HCT116 (cell line): ENCODE data around the gene RPS6KC1. TPM values are rescaled to one million over a fixed set of nuclear protein-coding genes. Genes with fewer than 3 reads are reported as not detected.

ENCODE experiments used
- ATAC-seq: fragments of 200-7000 bp; cut with Tn5 transposase; 2 replicates; pipeline ENCODE4 v1.9.1; 2020; ENCODE audit warnings: mild to moderate bottlenecking, moderate library complexity
- BruUV-seq: library from RNA; stranded (reverse); fragments of 400-500 nt; replicated peaks from 2 replicates; lab custom pipeline; 2021; lab: Mats Ljungman, UMichigan
- CTCF ChIA-PET: fragments of 300-600 bp; sonication (Branson Sonifier 250); formaldehyde crosslinking; loops from one replicate; lab custom pipeline; 2021; ENCODE audit warnings: antibody characterized with exemption; lab: Charles Lee
- POLR2A ChIA-PET: fragments of 300-600, 350-600 bp; sonication (Branson Sonifier 250); formaldehyde crosslinking; loops from one replicate; lab custom pipeline; 2021; ENCODE audit warnings: antibody characterized with exemption; lab: Charles Lee
- RAD21 ChIA-PET, 2 experiments: fragments of 300-600 bp; sonication (Branson Sonifier 250); formaldehyde crosslinking; loops; one replicate each; lab custom pipeline; 2023; ENCODE audit warnings: low total read pairs in 2 of 2; ENCODE audit not compliant: uncharacterized antibody in 2 of 2, unreplicated experiment in 2 of 2, low non-redundant PET in 1 of 2; lab: Charles Lee
- DNase-seq: peaks from one replicate; pipeline ENCODE4 v3.0.0-alpha.2; 2010; ENCODE audit warnings: low read depth, low spot score
- H2AFZ ChIP-seq: fragments of 200-600 bp; shearing (Covaris generic), sonication (generic); 2 replicates; pipeline ENCODE4 v1.6.1; 2017; ENCODE audit warnings: low read depth, mixed run types, mixed read lengths, antibody characterized with exemption, low read length; ENCODE audit not compliant: poor library complexity, severe bottlenecking
- H3K27ac ChIP-seq: 2 replicates; pipeline ENCODE4 v1.5.1; 2012; ENCODE audit warnings: low read depth, low read length
- H3K27me3 ChIP-seq: fragments of 200-600 bp; sonication (generic); 2 replicates; pipeline ENCODE4 v1.6.1; 2016; ENCODE audit warnings: mixed run types, low read length, mixed read lengths; ENCODE audit not compliant: insufficient read depth
- H3K36me3 ChIP-seq, 2 experiments: fragments of 200-500 bp in 1 of 2; fragments of 200-600 bp in 1 of 2; sonication (Bioruptor generic) in 1 of 2; sonication (generic) in 1 of 2; 2 replicates each; pipeline versions ENCODE4 v1.5.1 to v1.6.1; 2014 to 2016; ENCODE audit warnings: low read length in 2 of 2, inconsistent platforms in 1 of 2, mixed read lengths in 1 of 2, mixed run types in 1 of 2; ENCODE audit not compliant: insufficient read depth in 2 of 2, control insufficient read depth in 1 of 2
- H3K4me1 ChIP-seq, 2 experiments: fragments of 200-600 bp in 1 of 2; sonication (generic) in 1 of 2; 2 replicates each; pipeline versions ENCODE4 v1.5.1 to v1.6.1; 2012 to 2017; ENCODE audit warnings: low read length in 2 of 2, inconsistent platforms in 1 of 2, mild to moderate bottlenecking in 1 of 2, mixed read lengths in 1 of 2, mixed run types in 1 of 2, moderate library complexity in 1 of 2; ENCODE audit not compliant: insufficient read depth in 2 of 2, control insufficient read depth in 1 of 2
- H3K4me2 ChIP-seq: fragments of 200-600 bp; sonication (generic); 2 replicates; pipeline ENCODE4 v1.6.1; 2017; ENCODE audit warnings: mixed run types, low read length, mixed read lengths
- H3K4me3 ChIP-seq, 2 experiments: fragments of 200-600 bp in 1 of 2; sonication (generic) in 1 of 2; replicated peaks in 1 of 2; 2 replicates each; pipeline ENCODE4 v1.5.1; 2011 to 2016; ENCODE audit warnings: low read length in 2 of 2, control low read depth in 1 of 2, low read depth in 1 of 2, mild to moderate bottlenecking in 1 of 2, mixed read lengths in 1 of 2, mixed run types in 1 of 2
- H3K79me2 ChIP-seq: fragments of 200-600 bp; sonication (generic); 2 replicates; pipeline ENCODE4 v1.6.1; 2017; ENCODE audit warnings: mild to moderate bottlenecking, mixed run types, low read length, moderate library complexity, mixed read lengths; ENCODE audit not compliant: insufficient read depth
- H3K9ac ChIP-seq: fragments of 200-600 bp; sonication (generic); 2 replicates; pipeline ENCODE4 v1.6.1; 2016; ENCODE audit warnings: low read length, mixed read lengths
- H3K9me2 ChIP-seq: fragments of 200-600 bp; sonication (generic), shearing (Covaris generic); 2 replicates; pipeline ENCODE4 v1.6.1; 2017; ENCODE audit warnings: mixed run types, mild to moderate bottlenecking, moderate library complexity; ENCODE audit not compliant: insufficient read depth
- H3K9me3 ChIP-seq, 2 experiments: fragments of 200-500 bp in 1 of 2; fragments of 200-600 bp in 1 of 2; sonication (Bioruptor generic) in 1 of 2; sonication (generic) in 1 of 2; 2 replicates each; pipeline ENCODE4 v1.6.1; 2014 to 2017; ENCODE audit warnings: low read length in 2 of 2, mixed read lengths in 2 of 2, inconsistent platforms in 1 of 2, low read depth in 1 of 2, mild to moderate bottlenecking in 1 of 2, mixed run types in 1 of 2, moderate library complexity in 1 of 2; ENCODE audit not compliant: control insufficient read depth in 1 of 2, insufficient read depth in 1 of 2
- H4K20me1 ChIP-seq: fragments of 200-600 bp; sonication (generic), shearing (Covaris generic); 2 replicates; pipeline ENCODE4 v1.6.1; 2017; ENCODE audit warnings: mixed run types, mild to moderate bottlenecking, moderate library complexity; ENCODE audit not compliant: insufficient read depth
- CBX3 ChIP-seq: IDR thresholded peaks from 2 replicates; pipeline ENCODE4 v1.6.1; 2012; ENCODE audit warnings: low read depth
- EGR1 ChIP-seq: IDR thresholded peaks from 2 replicates; pipeline ENCODE4 v1.6.1; 2012; ENCODE audit warnings: low read depth
- ELF1 ChIP-seq: IDR thresholded peaks from 2 replicates; pipeline ENCODE4 v1.6.1; 2012; ENCODE audit warnings: low read depth, borderline replicate concordance
- EZH2 ChIP-seq: fragments of 200-600 bp; sonication (generic); IDR thresholded peaks from 2 replicates; pipeline ENCODE4 v1.6.1; 2017; ENCODE audit warnings: antibody characterized with exemption, mixed run types
- EZH2phosphoT487 ChIP-seq: fragments of 200-600 bp; IDR thresholded peaks from 2 replicates; pipeline ENCODE4 v1.6.1; 2018; ENCODE audit warnings: antibody characterized with exemption, borderline replicate concordance
- FOSL1 ChIP-seq: IDR thresholded peaks from 2 replicates; pipeline ENCODE4 v1.6.1; 2012; ENCODE audit warnings: low read depth
- JUND ChIP-seq: IDR thresholded peaks from 2 replicates; pipeline ENCODE4 v1.6.1; 2012
- POLR2A ChIP-seq: IDR thresholded peaks from 2 replicates; pipeline ENCODE4 v1.7.0; 2011; ENCODE audit warnings: borderline replicate concordance; ENCODE audit not compliant: insufficient read depth, insufficient read length; ENCODE audit errors: extremely low read depth
- POLR2AphosphoS5 ChIP-seq: IDR thresholded peaks from 2 replicates; pipeline ENCODE4 v1.6.1; 2011; ENCODE audit warnings: mild to moderate bottlenecking, low read depth, low read length, moderate library complexity
- SIN3A ChIP-seq: IDR thresholded peaks from 2 replicates; pipeline ENCODE4 v1.6.1; 2012; ENCODE audit warnings: low read depth
- SP1 ChIP-seq: IDR thresholded peaks from 2 replicates; pipeline ENCODE4 v1.6.1; 2012; ENCODE audit warnings: low read depth
- SRF ChIP-seq: IDR thresholded peaks from 2 replicates; pipeline ENCODE4 v1.6.1; 2012; ENCODE audit warnings: low read depth
- TCF7L2 ChIP-seq: IDR thresholded peaks from 2 replicates; pipeline ENCODE4 v1.7.0; 2011; ENCODE audit warnings: borderline replicate concordance, inconsistent platforms; ENCODE audit not compliant: insufficient read depth, insufficient read length; ENCODE audit errors: extremely low read depth
- YY1 ChIP-seq: IDR thresholded peaks from 2 replicates; pipeline ENCODE4 v1.6.1; 2011; ENCODE audit warnings: low read length, low read depth, moderate library complexity, mild to moderate bottlenecking; ENCODE audit not compliant: insufficient replicate concordance; ENCODE audit errors: extremely low read depth
- ZNF274 ChIP-seq: fragments of 200-500 bp; sonication (Bioruptor generic); IDR thresholded peaks from 2 replicates; pipeline ENCODE4 v1.6.1; 2014; ENCODE audit warnings: mild to moderate bottlenecking, low read depth, low read length, inconsistent platforms
- intact Hi-C: fragments of 100-400 bp; cut with micrococcal nuclease; formaldehyde crosslinking; loops from 2 replicates; pipeline ENCODE4 v1.10.0; 2022
- total RNA-seq: library from RNA; stranded (reverse); gene quantifications from one replicate; pipeline ENCODE4 v1.2.1, GENCODE V29; 2021; ENCODE audit not compliant: unreplicated experiment
- TF ChIP-seq, protein P1 (sequence below): IDR thresholded peaks from 2 replicates; pipeline ENCODE4 v1.6.1; 2012
- TF ChIP-seq, protein P2 (sequence below): IDR thresholded peaks from 2 replicates; pipeline ENCODE4 v1.6.1; 2012; ENCODE audit warnings: low read depth
- TF ChIP-seq, protein P3 (sequence below): IDR thresholded peaks from 2 replicates; pipeline ENCODE4 v1.6.1; 2011; ENCODE audit warnings: mild to moderate bottlenecking, low read length, moderate library complexity; ENCODE audit not compliant: insufficient replicate concordance; ENCODE audit errors: extremely low read depth

RPS6KC1 gene
- total RNA-seq, 1 experiment from 2014 or later, result 15.9 TPM

DNA sequence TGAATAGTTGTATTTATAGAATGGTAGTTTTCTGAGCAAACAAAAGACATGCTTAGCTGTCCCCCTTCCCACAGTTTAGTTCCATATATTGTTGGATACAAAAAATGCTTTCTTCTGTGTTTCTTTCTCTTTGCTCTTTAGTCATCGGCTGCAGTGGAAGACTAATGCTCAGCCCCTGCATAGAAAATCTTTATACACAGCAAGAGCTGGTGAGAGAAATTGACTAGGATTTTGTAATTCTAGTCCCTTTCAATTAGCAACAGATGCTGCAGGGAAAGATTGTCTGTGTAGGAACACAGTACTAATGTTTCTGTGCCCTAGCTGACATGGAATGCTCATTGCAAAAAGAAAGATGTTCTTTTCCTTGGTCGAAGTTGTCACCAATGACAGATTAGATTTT is 200.9 kb downstream of the RPS6KC1 start:
- Histone ChIP-seq H4K20me1 (no peaks in the 10 kb centered on the region), H3K9ac (no peak overlapping the region), H3K27ac (no peak overlapping the region), H3K36me3 (no peaks in the 10 kb centered on the region), H3K9me3 (no peaks in the 10 kb centered on the region), H3K79me2 (no peaks in the 10 kb centered on the region), H3K4me2 (no peak overlapping the region), H3K9me2 (no peaks in the 10 kb centered on the region), H2AFZ (no peak overlapping the region), H3K4me1 (no peaks in the 10 kb centered on the region), H3K27me3 (no peaks in the 10 kb centered on the region), H3K4me3 (no peak overlapping the region)
- ATAC-seq (no peak), DNase-seq (no peak)
- TF ChIP-seq SIN3A (no peak), POLR2AphosphoS5 (no peak), ZNF274 (no peak), EGR1 (no peak), FOSL1 (no peak), POLR2A (no peak), ELF1 (no peak), EZH2 (no peak), YY1 (no peak), EZH2phosphoT487 (no peak), SRF (no peak), SP1 (no peak), JUND (no peak), CBX3 (no peak), TCF7L2 (no peak)
- TF ChIP-seq, protein P1, sequence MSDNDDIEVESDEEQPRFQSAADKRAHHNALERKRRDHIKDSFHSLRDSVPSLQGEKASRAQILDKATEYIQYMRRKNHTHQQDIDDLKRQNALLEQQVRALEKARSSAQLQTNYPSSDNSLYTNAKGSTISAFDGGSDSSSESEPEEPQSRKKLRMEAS, result no peak
- TF ChIP-seq, protein P2, sequence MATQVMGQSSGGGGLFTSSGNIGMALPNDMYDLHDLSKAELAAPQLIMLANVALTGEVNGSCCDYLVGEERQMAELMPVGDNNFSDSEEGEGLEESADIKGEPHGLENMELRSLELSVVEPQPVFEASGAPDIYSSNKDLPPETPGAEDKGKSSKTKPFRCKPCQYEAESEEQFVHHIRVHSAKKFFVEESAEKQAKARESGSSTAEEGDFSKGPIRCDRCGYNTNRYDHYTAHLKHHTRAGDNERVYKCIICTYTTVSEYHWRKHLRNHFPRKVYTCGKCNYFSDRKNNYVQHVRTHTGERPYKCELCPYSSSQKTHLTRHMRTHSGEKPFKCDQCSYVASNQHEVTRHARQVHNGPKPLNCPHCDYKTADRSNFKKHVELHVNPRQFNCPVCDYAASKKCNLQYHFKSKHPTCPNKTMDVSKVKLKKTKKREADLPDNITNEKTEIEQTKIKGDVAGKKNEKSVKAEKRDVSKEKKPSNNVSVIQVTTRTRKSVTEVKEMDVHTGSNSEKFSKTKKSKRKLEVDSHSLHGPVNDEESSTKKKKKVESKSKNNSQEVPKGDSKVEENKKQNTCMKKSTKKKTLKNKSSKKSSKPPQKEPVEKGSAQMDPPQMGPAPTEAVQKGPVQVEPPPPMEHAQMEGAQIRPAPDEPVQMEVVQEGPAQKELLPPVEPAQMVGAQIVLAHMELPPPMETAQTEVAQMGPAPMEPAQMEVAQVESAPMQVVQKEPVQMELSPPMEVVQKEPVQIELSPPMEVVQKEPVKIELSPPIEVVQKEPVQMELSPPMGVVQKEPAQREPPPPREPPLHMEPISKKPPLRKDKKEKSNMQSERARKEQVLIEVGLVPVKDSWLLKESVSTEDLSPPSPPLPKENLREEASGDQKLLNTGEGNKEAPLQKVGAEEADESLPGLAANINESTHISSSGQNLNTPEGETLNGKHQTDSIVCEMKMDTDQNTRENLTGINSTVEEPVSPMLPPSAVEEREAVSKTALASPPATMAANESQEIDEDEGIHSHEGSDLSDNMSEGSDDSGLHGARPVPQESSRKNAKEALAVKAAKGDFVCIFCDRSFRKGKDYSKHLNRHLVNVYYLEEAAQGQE, result no peak
- TF ChIP-seq, protein P3, sequence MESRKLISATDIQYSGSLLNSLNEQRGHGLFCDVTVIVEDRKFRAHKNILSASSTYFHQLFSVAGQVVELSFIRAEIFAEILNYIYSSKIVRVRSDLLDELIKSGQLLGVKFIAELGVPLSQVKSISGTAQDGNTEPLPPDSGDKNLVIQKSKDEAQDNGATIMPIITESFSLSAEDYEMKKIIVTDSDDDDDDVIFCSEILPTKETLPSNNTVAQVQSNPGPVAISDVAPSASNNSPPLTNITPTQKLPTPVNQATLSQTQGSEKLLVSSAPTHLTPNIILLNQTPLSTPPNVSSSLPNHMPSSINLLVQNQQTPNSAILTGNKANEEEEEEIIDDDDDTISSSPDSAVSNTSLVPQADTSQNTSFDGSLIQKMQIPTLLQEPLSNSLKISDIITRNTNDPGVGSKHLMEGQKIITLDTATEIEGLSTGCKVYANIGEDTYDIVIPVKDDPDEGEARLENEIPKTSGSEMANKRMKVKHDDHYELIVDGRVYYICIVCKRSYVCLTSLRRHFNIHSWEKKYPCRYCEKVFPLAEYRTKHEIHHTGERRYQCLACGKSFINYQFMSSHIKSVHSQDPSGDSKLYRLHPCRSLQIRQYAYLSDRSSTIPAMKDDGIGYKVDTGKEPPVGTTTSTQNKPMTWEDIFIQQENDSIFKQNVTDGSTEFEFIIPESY, result no peak
- ChIA-PET POLR2A (no interaction called here), RAD21 (no interaction called here), CTCF (no interaction called here)
- no TSS peak for BruUV-seq
- intact Hi-C loops, result no loop called here
